ENCODE data around the gene DCUN1D4.

DNA sequence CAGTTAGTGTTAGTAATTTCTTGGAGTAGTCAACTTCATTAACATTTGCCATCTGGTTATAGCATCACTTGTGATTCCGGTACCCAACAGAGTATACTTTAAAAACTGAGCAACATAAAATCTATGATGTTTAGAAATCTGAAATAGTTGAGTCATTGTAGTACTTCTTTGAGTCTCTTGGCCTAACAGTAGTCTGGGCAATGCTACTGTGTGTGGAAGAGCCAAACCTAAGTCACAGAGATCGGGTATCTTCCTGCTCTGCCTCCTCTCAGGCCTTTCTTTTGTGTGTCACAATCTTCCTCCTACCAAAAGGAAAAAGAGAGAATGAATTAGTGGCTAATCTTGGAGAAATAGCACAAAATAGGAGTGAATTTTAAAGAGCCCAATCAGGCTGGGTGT is 25.5 kb downstream of the DCUN1D4 start:
- no peak for TF ChIP-seq RARB (CRISPR knock-in tag; IDR thresholded peaks at IDR 0.05)
- TF ChIP-seq, protein P1, sequence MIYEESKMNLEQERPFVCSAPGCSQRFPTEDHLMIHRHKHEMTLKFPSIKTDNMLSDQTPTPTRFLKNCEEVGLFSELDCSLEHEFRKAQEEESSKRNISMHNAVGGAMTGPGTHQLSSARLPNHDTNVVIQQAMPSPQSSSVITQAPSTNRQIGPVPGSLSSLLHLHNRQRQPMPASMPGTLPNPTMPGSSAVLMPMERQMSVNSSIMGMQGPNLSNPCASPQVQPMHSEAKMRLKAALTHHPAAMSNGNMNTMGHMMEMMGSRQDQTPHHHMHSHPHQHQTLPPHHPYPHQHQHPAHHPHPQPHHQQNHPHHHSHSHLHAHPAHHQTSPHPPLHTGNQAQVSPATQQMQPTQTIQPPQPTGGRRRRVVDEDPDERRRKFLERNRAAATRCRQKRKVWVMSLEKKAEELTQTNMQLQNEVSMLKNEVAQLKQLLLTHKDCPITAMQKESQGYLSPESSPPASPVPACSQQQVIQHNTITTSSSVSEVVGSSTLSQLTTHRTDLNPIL (CRISPR knock-in tag; IDR thresholded peaks at IDR 0.05; ENCODE audit: low read depth): no peak
- TF ChIP-seq ARNTL (CRISPR knock-in tag; IDR thresholded peaks at IDR 0.05; ENCODE audit: borderline replicate concordance, low read depth): no peak
- no peak for TF ChIP-seq BACH2 (CRISPR knock-in tag; IDR thresholded peaks at IDR 0.05; ENCODE audit: borderline replicate concordance)
- no peak for TF ChIP-seq PATZ1 (CRISPR knock-in tag; IDR thresholded peaks at IDR 0.05; ENCODE audit: borderline replicate concordance)
- no peak for TF ChIP-seq CSRNP3 (CRISPR knock-in tag; IDR thresholded peaks at IDR 0.05)
- no peak for TF ChIP-seq CSDC2 (CRISPR knock-in tag; IDR thresholded peaks at IDR 0.05)
- TF ChIP-seq ZC3H10 (CRISPR knock-in tag; IDR thresholded peaks at IDR 0.05): no peak
- TF ChIP-seq ZFP30 (CRISPR knock-in tag; IDR thresholded peaks at IDR 0.05): no peak
- TF ChIP-seq OSR1 (CRISPR knock-in tag; IDR thresholded peaks at IDR 0.05): no peak
- no peak for TF ChIP-seq PPARA (CRISPR knock-in tag; IDR thresholded peaks at IDR 0.05; ENCODE audit: borderline replicate concordance)
